ENCODE results near the gene TXNRD2. TPM values are rescaled to one million over a fixed set of nuclear protein-coding genes. Genes with fewer than 3 reads are reported as not detected.
A peak's percentile ranks its signal among the peaks of the same experiment; 100 is the strongest.

Gene TXNRD2
- total RNA-seq, 1 experiment from 2014 or later, result 22.4 TPM

DNA sequence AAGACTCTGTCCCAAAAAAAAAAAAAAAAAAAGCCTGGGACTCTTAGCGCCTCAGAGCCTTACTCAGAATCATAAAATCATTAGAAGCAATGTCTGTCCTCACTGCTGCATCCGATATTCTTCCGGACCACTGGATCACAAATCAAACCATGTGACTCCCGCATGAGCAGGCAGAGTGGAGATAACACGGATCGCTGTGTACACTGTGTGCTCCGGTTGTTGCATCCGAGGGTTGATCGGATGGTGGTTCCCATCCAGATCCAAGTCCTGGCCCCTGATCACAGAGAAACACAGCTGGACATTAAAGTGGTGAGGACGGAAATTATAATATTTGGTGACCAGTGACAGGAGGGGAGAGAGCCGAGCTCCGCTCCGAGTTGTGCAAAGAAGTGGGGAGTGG lies 9.7 kb upstream of the TXNRD2 start:
- H3K4me2 ChIP-seq, result no peak overlapping the region
- no TSS peak for BruUV-seq (replicated peaks)
- no peaks in the 10 kb centered on the region for H3K9me2 ChIP-seq (ENCODE audit: insufficient read depth)
- no peaks in the 10 kb centered on the region for H3K79me2 ChIP-seq (ENCODE audit: low read depth)
- POLR2A ChIA-PET (ENCODE audit: unreplicated experiment), result no interaction called here
- H3K4me3 ChIP-seq, result no peak overlapping the region
- no peak for DNase-seq
- intact Hi-C loops (cut with micrococcal nuclease; ENCODE audit: unreplicated experiment), result no loop called here
- CTCF ChIA-PET, result no interaction called here
- TF ChIP-seq EZH2 (IDR thresholded peaks at IDR 0.05; ENCODE audit: low read depth), result no peak
- TF ChIP-seq, protein P1, sequence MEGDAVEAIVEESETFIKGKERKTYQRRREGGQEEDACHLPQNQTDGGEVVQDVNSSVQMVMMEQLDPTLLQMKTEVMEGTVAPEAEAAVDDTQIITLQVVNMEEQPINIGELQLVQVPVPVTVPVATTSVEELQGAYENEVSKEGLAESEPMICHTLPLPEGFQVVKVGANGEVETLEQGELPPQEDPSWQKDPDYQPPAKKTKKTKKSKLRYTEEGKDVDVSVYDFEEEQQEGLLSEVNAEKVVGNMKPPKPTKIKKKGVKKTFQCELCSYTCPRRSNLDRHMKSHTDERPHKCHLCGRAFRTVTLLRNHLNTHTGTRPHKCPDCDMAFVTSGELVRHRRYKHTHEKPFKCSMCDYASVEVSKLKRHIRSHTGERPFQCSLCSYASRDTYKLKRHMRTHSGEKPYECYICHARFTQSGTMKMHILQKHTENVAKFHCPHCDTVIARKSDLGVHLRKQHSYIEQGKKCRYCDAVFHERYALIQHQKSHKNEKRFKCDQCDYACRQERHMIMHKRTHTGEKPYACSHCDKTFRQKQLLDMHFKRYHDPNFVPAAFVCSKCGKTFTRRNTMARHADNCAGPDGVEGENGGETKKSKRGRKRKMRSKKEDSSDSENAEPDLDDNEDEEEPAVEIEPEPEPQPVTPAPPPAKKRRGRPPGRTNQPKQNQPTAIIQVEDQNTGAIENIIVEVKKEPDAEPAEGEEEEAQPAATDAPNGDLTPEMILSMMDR (conservative IDR thresholded peaks at IDR 0.05), result no peak
- H3F3A ChIP-seq (ENCODE audit: insufficient read depth, low read depth), result peaks cover 4% of the 10 kb centered on the region; the same call in 1 of the 2 replicates
- no peaks in the 10 kb centered on the region for H3K4me1 ChIP-seq (replicated peaks; ENCODE audit: insufficient read depth)
- no peak overlapping the region for H2AFZ ChIP-seq
- peaks cover 3% of the 10 kb centered on the region; the same call in 1 of the 2 replicates for H4K20me1 ChIP-seq (ENCODE audit: insufficient read depth)
- H3K27ac ChIP-seq, result no peak overlapping the region
- H3K9me3 ChIP-seq (ENCODE audit: insufficient read depth, low read depth), result no peaks in the 10 kb centered on the region
- H3K27me3 ChIP-seq (ENCODE audit: insufficient read depth, low read depth), result no peaks in the 10 kb centered on the region
- H3K36me3 ChIP-seq (ENCODE audit: low read depth), result no peaks in the 10 kb centered on the region

DNA sequence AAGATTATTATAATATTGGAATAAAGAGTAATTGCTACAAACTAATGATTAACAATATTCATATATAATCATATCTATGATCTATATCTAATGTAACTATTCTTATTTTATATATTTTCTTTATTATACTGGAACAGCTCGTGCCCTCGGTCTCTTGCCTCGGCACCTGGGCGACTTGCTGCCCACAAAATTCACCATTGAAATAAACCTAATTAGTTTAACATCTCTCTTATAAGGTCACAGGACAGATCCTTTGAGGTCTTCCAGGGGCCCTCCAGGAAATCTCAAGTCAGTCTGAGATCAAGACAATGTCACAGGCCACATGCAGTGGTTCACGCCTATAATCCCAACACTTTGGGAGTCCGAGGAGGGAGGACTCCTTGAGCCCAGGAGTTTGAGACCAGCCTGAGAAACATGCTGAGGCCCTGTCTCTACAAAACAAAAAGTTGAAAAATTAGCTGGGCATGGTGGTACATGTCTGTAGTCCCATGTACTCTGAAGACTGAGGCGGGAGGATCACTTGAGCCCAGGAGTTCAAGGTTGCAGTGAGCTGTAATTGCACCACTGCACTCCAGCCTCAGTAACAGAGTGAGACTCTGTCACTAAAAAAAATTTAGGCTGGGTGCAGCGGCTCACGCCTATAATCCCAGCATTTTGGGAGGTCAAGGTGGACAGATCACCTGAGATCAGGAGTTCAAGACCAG lies 6.6 kb upstream of the TXNRD2 start:
- intact Hi-C loops (cut with micrococcal nuclease; ENCODE audit: unreplicated experiment), result no loop called here
- Histone ChIP-seq H4K20me1 (ENCODE audit: insufficient read depth) (peaks cover 3% of the 10 kb centered on the region; the same call in 1 of the 2 replicates), H2AFZ (no peak overlapping the region), H3K4me2 (no peak overlapping the region), H3K9me3 (ENCODE audit: insufficient read depth, low read depth) (no peaks in the 10 kb centered on the region), H3K27ac (no peak overlapping the region), H3F3A (ENCODE audit: insufficient read depth, low read depth) (peaks cover 4% of the 10 kb centered on the region; the same call in 1 of the 2 replicates), H3K9me2 (ENCODE audit: insufficient read depth) (no peaks in the 10 kb centered on the region), H3K79me2 (ENCODE audit: low read depth) (peaks cover 4% of the 10 kb centered on the region; the same call in 1 of the 2 replicates), H3K4me3 (no peak overlapping the region), H3K4me1 (replicated peaks; ENCODE audit: insufficient read depth) (peaks cover 5% of the 10 kb centered on the region; the same call in 1 of the 2 replicates), H3K27me3 (ENCODE audit: insufficient read depth, low read depth) (no peaks in the 10 kb centered on the region), H3K36me3 (ENCODE audit: low read depth) (no peaks in the 10 kb centered on the region)
- ChIA-PET CTCF (interaction anchor here (1.0 kb wide), 1 partner anchor 218 kb away, joined by 4 read pairs; no protein-coding TSS in a partner anchor), POLR2A (ENCODE audit: unreplicated experiment) (no interaction called here)
- BruUV-seq (replicated peaks), result no TSS peak
- DNase-seq, result no peak
- TF ChIP-seq EZH2 (IDR thresholded peaks at IDR 0.05; ENCODE audit: low read depth), result no peak
- TF ChIP-seq, protein P1 (conservative IDR thresholded peaks at IDR 0.05), result peak; percentile 18; the same call in 1 of the 2 replicates

DNA sequence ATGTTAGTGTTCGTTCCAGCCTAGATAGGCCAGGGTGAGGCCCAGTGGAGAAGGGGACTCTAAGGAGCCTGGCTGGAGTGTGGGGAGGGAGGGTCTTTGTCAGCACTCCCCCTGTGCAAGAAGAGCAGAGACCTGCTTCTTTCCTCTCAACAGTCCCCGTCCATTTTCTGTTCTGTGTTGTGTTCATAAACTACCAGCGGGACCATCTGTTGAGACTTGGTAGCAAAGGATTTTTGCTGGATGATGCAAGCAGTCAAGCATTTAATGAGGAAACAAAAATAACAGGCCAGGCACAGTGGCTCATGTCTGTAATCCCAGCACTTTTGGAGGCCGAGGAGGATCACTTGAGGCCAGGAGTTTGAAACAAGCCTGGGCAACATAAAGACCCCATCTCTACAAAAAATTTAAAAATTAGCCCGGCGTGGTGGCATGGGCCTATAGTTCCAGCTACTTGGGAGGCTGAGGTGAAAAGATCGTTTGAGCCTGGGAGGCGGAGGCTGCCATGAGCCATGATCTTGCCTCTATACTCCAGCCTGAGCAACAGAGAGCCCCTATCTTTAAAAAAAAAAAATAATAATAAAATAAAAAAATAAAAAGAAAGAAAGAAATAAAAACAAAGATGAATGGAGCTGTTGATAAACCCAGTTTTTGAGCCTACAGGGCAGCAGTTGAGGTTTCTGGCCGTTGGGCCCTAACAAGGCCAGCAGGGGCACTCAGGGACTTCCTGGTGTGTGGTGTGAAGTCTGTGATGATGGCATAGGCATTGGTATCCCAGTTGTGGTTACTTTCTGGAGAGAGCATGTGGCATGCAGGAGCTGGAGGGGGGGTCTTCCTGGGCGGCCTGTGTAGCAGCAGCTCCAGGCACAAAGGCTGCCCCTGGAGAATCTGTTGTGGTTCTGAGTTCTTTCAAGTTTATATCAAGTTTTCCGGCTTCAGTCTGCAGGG lies 1.7 kb upstream of the TXNRD2 start:
- peak overlapping the region; percentile 59 for H3K27ac ChIP-seq
- H3K9me2 ChIP-seq (ENCODE audit: insufficient read depth), result no peaks in the 10 kb centered on the region
- peak overlapping the region; percentile 90 for H3K4me3 ChIP-seq
- POLR2A ChIA-PET (ENCODE audit: unreplicated experiment), result interaction anchor here (0.6 kb wide), 1 partner anchor 12 kb away, joined by 8 read pairs; no protein-coding TSS in a partner anchor
- intact Hi-C loops (cut with micrococcal nuclease; ENCODE audit: unreplicated experiment), result no loop called here
- H3K36me3 ChIP-seq (ENCODE audit: low read depth), result no peaks in the 10 kb centered on the region
- BruUV-seq (replicated peaks), result no TSS peak
- H4K20me1 ChIP-seq (ENCODE audit: insufficient read depth), result peaks cover 3% of the 10 kb centered on the region; the same call in 1 of the 2 replicates
- H3F3A ChIP-seq (ENCODE audit: insufficient read depth, low read depth), result peaks cover 4% of the 10 kb centered on the region; the same call in 1 of the 2 replicates
- H3K9me3 ChIP-seq (ENCODE audit: insufficient read depth, low read depth), result no peaks in the 10 kb centered on the region
- H3K4me2 ChIP-seq, result peak overlapping the region; percentile 89
- peaks cover 27% of the 10 kb centered on the region for H3K79me2 ChIP-seq (ENCODE audit: low read depth)
- CTCF ChIA-PET, result no interaction called here
- H2AFZ ChIP-seq, result peak overlapping the region; percentile 91; the same call in 1 of the 2 replicates
- TF ChIP-seq, protein P1 (conservative IDR thresholded peaks at IDR 0.05), result no peak
- no peak for TF ChIP-seq EZH2 (IDR thresholded peaks at IDR 0.05; ENCODE audit: low read depth)
- peak in 1 of 2 experiments; percentile 59 for DNase-seq
- H3K4me1 ChIP-seq (replicated peaks; ENCODE audit: insufficient read depth), result peaks cover 12% of the 10 kb centered on the region; the same call in 1 of the 2 replicates
- no peaks in the 10 kb centered on the region for H3K27me3 ChIP-seq (ENCODE audit: insufficient read depth, low read depth)

Data from PC-9 (cell line).